Activated CD4-positive, alpha-beta memory T cell treated with anti-CD3 and anti-CD28 coated beads, Interleukin-2, amount 10 ng/mL, durations not matched to agents 7 days and 5 days (primary cell): Measurements from ENCODE around the gene NR4A2. TPM values are rescaled to one million over a fixed set of nuclear protein-coding genes. Genes with fewer than 3 reads are reported as not detected.

Source experiments
- CTCF ChIA-PET: fragments of 350-600 bp; sonication (Branson Sonifier 250); formaldehyde crosslinking; loops from one replicate; lab custom pipeline; 2021; ENCODE audit warnings: antibody characterized with exemption, inconsistent platforms; lab: Charles Lee
- POLR2A ChIA-PET: fragments of 350-600 bp; sonication (Branson Sonifier 250); formaldehyde crosslinking; loops from one replicate; lab custom pipeline; 2021; ENCODE audit warnings: antibody characterized with exemption; lab: Charles Lee
- DNase-seq: peaks from one replicate; pipeline ENCODE4 v3.0.0-alpha.2; 2020
- H3K27ac Mint-ChIP-seq: one replicate; pipeline ENCODE4 v1.8.0; 2021; ENCODE audit warnings: mild to moderate bottlenecking, mixed read lengths
- H3K27me3 Mint-ChIP-seq: one replicate; pipeline ENCODE4 v1.8.0; 2021; ENCODE audit warnings: mixed read lengths
- H3K36me3 Mint-ChIP-seq: one replicate; pipeline ENCODE4 v1.8.0; 2021; ENCODE audit warnings: low read depth, mixed read lengths
- H3K4me1 Mint-ChIP-seq: one replicate; pipeline ENCODE4 v1.8.0; 2021; ENCODE audit warnings: mixed read lengths
- H3K4me3 Mint-ChIP-seq: one replicate; pipeline ENCODE4 v1.8.0; 2021; ENCODE audit warnings: mild to moderate bottlenecking, mixed read lengths
- H3K9me3 Mint-ChIP-seq: one replicate; pipeline ENCODE4 v1.8.0; 2021; ENCODE audit warnings: mixed read lengths
- total RNA-seq, 2 experiments: library from RNA; stranded (reverse); gene quantifications; one replicate each; pipeline ENCODE4 v1.2.3, GENCODE V29; 2021

Gene NR4A2
- total RNA-seq, 2 experiments from 2014 or later: 3.4 to 3.8 TPM

- H3K4me3 Mint-ChIP-seq: no peak overlapping the region
- ChIA-PET CTCF (no interaction called here), POLR2A (no interaction called here)
- H3K4me1 Mint-ChIP-seq: peaks cover 50% of the 10 kb centered on the region
- H3K9me3 Mint-ChIP-seq: no peaks in the 10 kb centered on the region
- no peaks in the 10 kb centered on the region for H3K27me3 Mint-ChIP-seq
- DNase-seq: no peak
- peaks cover 3% of the 10 kb centered on the region for H3K36me3 Mint-ChIP-seq
- H3K27ac Mint-ChIP-seq: no peak overlapping the region
These were observed 6.1 kb upstream of the NR4A2 start for GRCh38 chr2:156338578-156338977.

- CTCF ChIA-PET: interaction anchor here (0.7 to 3.5 kb wide), 28 partner anchors 9 to 1103 kb away, joined by 3 to 35 read pairs (median 4); partner anchors contain the start of gene GPD2
- Mint-ChIP-seq H3K4me3 (peak overlapping the region; percentile 90), H3K4me1 (peaks cover 45% of the 10 kb centered on the region), H3K27me3 (peaks cover 24% of the 10 kb centered on the region), H3K27ac (peak overlapping the region; percentile 84), H3K9me3 (no peaks in the 10 kb centered on the region), H3K36me3 (peaks cover 4% of the 10 kb centered on the region)
- peak; percentile 77 for DNase-seq
- POLR2A ChIA-PET: interaction anchor here (0.9 to 10.0 kb wide), 9 partner anchors 8 to 1564 kb away, joined by 3 to 103 read pairs (median 5); partner anchors contain the start of gene GPD2
These were observed 2.3 kb upstream of the NR4A2 start for GRCh38 chr2:156334496-156335478.

GRCh38 chr2:156333951-156334495, 1.5 kb upstream of the NR4A2 start:
- ChIA-PET POLR2A (interaction anchor here (1.1 to 10.0 kb wide), 8 partner anchors 9 to 255 kb away, joined by 3 to 103 read pairs (median 6); partner anchors contain the start of gene GPD2), CTCF (interaction anchor here (0.9 to 3.5 kb wide), 11 partner anchors 9 to 957 kb away, joined by 3 to 35 read pairs (median 8); no protein-coding TSS in a partner anchor)
- H3K27me3 Mint-ChIP-seq: peaks cover 28% of the 10 kb centered on the region
- H3K9me3 Mint-ChIP-seq: no peaks in the 10 kb centered on the region
- H3K4me3 Mint-ChIP-seq: peak overlapping the region; percentile 90
- H3K27ac Mint-ChIP-seq: peak overlapping the region; percentile 84
- peaks cover 4% of the 10 kb centered on the region for H3K36me3 Mint-ChIP-seq
- peak; percentile 75 for DNase-seq
- peaks cover 37% of the 10 kb centered on the region for H3K4me1 Mint-ChIP-seq

GRCh38 chr2:156333274-156333950, 891 bp upstream of the NR4A2 start:
- Mint-ChIP-seq H3K4me3 (peak overlapping the region; percentile 90), H3K4me1 (peaks cover 31% of the 10 kb centered on the region), H3K36me3 (peaks cover 4% of the 10 kb centered on the region), H3K9me3 (no peaks in the 10 kb centered on the region), H3K27ac (peak overlapping the region; percentile 84), H3K27me3 (peaks cover 32% of the 10 kb centered on the region)
- CTCF ChIA-PET: interaction anchor here (1.2 to 3.5 kb wide), 7 partner anchors 14 to 956 kb away, joined by 3 to 35 read pairs (median 9); no protein-coding TSS in a partner anchor
- POLR2A ChIA-PET: interaction anchor here (1.1 to 10.0 kb wide), 6 partner anchors 9 to 102 kb away, joined by 3 to 103 read pairs (median 4); no protein-coding TSS in a partner anchor
- no peak for DNase-seq

- Mint-ChIP-seq H3K4me1 (peaks cover 29% of the 10 kb centered on the region), H3K27me3 (peaks cover 32% of the 10 kb centered on the region), H3K27ac (peak overlapping the region; percentile 84), H3K4me3 (peak overlapping the region; percentile 90), H3K9me3 (no peaks in the 10 kb centered on the region), H3K36me3 (peaks cover 4% of the 10 kb centered on the region)
- ChIA-PET CTCF (interaction anchor here (1.0 kb wide), 1 partner anchor 258 kb away, joined by 5 read pairs; no protein-coding TSS in a partner anchor), POLR2A (interaction anchor here (1.6 to 10.0 kb wide), 3 partner anchors 10 to 68 kb away, joined by 4 to 103 read pairs (median 40); no protein-coding TSS in a partner anchor)
- DNase-seq: no peak
These were observed 312 bp downstream of the NR4A2 start for GRCh38 chr2:156332284-156332533.

- Mint-ChIP-seq H3K4me3 (peak overlapping the region; percentile 90), H3K36me3 (peaks cover 4% of the 10 kb centered on the region), H3K27ac (peak overlapping the region; percentile 84), H3K4me1 (peaks cover 29% of the 10 kb centered on the region), H3K9me3 (no peaks in the 10 kb centered on the region), H3K27me3 (peaks cover 32% of the 10 kb centered on the region)
- DNase-seq: peak; percentile 51
- ChIA-PET CTCF (interaction anchor here (1.0 kb wide), 1 partner anchor 258 kb away, joined by 5 read pairs; no protein-coding TSS in a partner anchor), POLR2A (interaction anchor here (1.0 to 10.0 kb wide), 4 partner anchors 11 to 107 kb away, joined by 3 to 103 read pairs (median 22); no protein-coding TSS in a partner anchor)
These were observed 793 bp downstream of the NR4A2 start for GRCh38 chr2:156331572-156332283.

- Mint-ChIP-seq H3K4me3 (no peak overlapping the region), H3K4me1 (peaks cover 22% of the 10 kb centered on the region), H3K36me3 (peaks cover 4% of the 10 kb centered on the region), H3K27me3 (peaks cover 45% of the 10 kb centered on the region), H3K9me3 (no peaks in the 10 kb centered on the region), H3K27ac (no peak overlapping the region)
- CTCF ChIA-PET: interaction anchor here (0.5 kb wide), 1 partner anchor 36 kb away, joined by 3 read pairs; no protein-coding TSS in a partner anchor
- POLR2A ChIA-PET: interaction anchor here (10.0 kb wide), 1 partner anchor 12 kb away, joined by 103 read pairs; no protein-coding TSS in a partner anchor
- no peak for DNase-seq
These were observed 2.4 kb downstream of the NR4A2 start for GRCh38 chr2:156329927-156330726.

- no peak overlapping the region for H3K4me3 Mint-ChIP-seq
- H3K27me3 Mint-ChIP-seq: peaks cover 47% of the 10 kb centered on the region
- H3K36me3 Mint-ChIP-seq: peaks cover 4% of the 10 kb centered on the region
- POLR2A ChIA-PET: interaction anchor here (10.0 kb wide), 1 partner anchor 13 kb away, joined by 103 read pairs; no protein-coding TSS in a partner anchor
- DNase-seq: no peak
- H3K9me3 Mint-ChIP-seq: no peaks in the 10 kb centered on the region
- CTCF ChIA-PET: no interaction called here
- H3K27ac Mint-ChIP-seq: no peak overlapping the region
- peaks cover 19% of the 10 kb centered on the region for H3K4me1 Mint-ChIP-seq
These were observed 3.2 kb downstream of the NR4A2 start for GRCh38 chr2:156329031-156329926.

GRCh38 chr2:156327835-156328695, 4.5 kb downstream of the NR4A2 start:
- Mint-ChIP-seq H3K4me3 (no peak overlapping the region), H3K9me3 (no peaks in the 10 kb centered on the region), H3K36me3 (peaks cover 4% of the 10 kb centered on the region), H3K27ac (no peak overlapping the region), H3K4me1 (peaks cover 13% of the 10 kb centered on the region), H3K27me3 (peaks cover 58% of the 10 kb centered on the region)
- CTCF ChIA-PET: no interaction called here
- no peak for DNase-seq
- POLR2A ChIA-PET: interaction anchor here (10.0 kb wide), 1 partner anchor 15 kb away, joined by 103 read pairs; no protein-coding TSS in a partner anchor
